Stimulated activated CD4-positive, alpha-beta T cell treated with anti-CD3 and anti-CD28 coated beads, Interleukin-4, amount 100 ng/mL, for 48 hours (primary cell): ENCODE results near the gene SLC22A5.
"Not testable (repeated sequence)": the region's sequence is repeated elsewhere in the genome, so short reads cannot be mapped to it uniquely, and the experiment has no call there.

Experiments
- DNase-seq, 2 donors: peaks; one replicate each; pipeline ENCODE4 v3.0.0-alpha.2; 2020; ENCODE audit warnings: low read depth in 2 of 2

Gene SLC22A5

GRCh38 chr5:132411304-132412013 lies 41.9 kb downstream of the SLC22A5 start:
- DNase-seq = no peak

- no peak for DNase-seq
Measured at GRCh38 chr5:132413567-132413966, 44.1 kb downstream of the SLC22A5 start.

- DNase-seq = no peak
Measured at GRCh38 chr5:132414634-132415378, 45.3 kb downstream of the SLC22A5 start.

GRCh38 chr5:132415516-132415915 lies 46.0 kb downstream of the SLC22A5 start:
- not testable (repeated sequence) for DNase-seq

GRCh38 chr5:132416306-132417009 lies 46.9 kb downstream of the SLC22A5 start:
- no peak for DNase-seq

- DNase-seq = no peak
Measured at GRCh38 chr5:132417010-132417439, 47.5 kb downstream of the SLC22A5 start.

- no peak for DNase-seq
Measured at GRCh38 chr5:132417461-132417860, 48.0 kb downstream of the SLC22A5 start.

- DNase-seq = no peak
Measured at GRCh38 chr5:132417889-132418485, 48.5 kb downstream of the SLC22A5 start.

GRCh38 chr5:132418881-132419280 lies 49.4 kb downstream of the SLC22A5 start:
- DNase-seq = no peak

GRCh38 chr5:132419502-132420468 lies 50.3 kb downstream of the SLC22A5 start:
- no peak for DNase-seq

GRCh38 chr5:132420706-132421272 lies 51.3 kb downstream of the SLC22A5 start:
- DNase-seq = no peak

- DNase-seq = no peak
Measured at GRCh38 chr5:132421462-132421861, 52.0 kb downstream of the SLC22A5 start.

- DNase-seq = no peak
Measured at GRCh38 chr5:132422720-132423437, 53.4 kb downstream of the SLC22A5 start.

- no peak for DNase-seq
Measured at GRCh38 chr5:132423438-132423898, 54.0 kb downstream of the SLC22A5 start.

- DNase-seq = no peak
Measured at GRCh38 chr5:132424167-132424880, 54.8 kb downstream of the SLC22A5 start.

GRCh38 chr5:132425009-132425937 lies 55.8 kb downstream of the SLC22A5 start:
- DNase-seq = peak in 1 of 2 donors; percentile 68

GRCh38 chr5:132425975-132426524 lies 56.5 kb downstream of the SLC22A5 start:
- no peak for DNase-seq
